Heart left ventricle (tissue), 16 donors: Measurements from ENCODE around the gene OLR1. TPM values are rescaled to one million over a fixed set of nuclear protein-coding genes. Genes with fewer than 3 reads are reported as not detected.

ENCODE experiments used
- ATAC-seq, 4 donors: fragments of 200-7000 bp; cut with Tn5 transposase; one replicate each; pipeline ENCODE4 v1.9.1; 2020 to 2022; ENCODE audit warnings: moderate library complexity in 4 of 4, mild to moderate bottlenecking in 3 of 4, moderate number of reproducible peaks in 1 of 4
- DNase-seq, 5 donors: peaks; one replicate each; pipeline ENCODE4 v3.0.0-alpha.2; 2020
- H3K27ac ChIP-seq, 12 donors: fragments of 200-600 bp; sonication (generic) in 4 of 12; one replicate each; pipeline versions ENCODE4 v1.5.0 to v1.8.0; 2016 to 2022; ENCODE audit warnings: mild to moderate bottlenecking in 2 of 12
- H3K27me3 ChIP-seq, 9 donors: fragments of 200-600 bp; sonication (generic) in 2 of 9; one replicate each; pipeline versions ENCODE4 v1.5.1 to v1.8.0; 2016 to 2022; ENCODE audit warnings: mild to moderate bottlenecking in 3 of 9
- H3K36me3 ChIP-seq, 9 donors: fragments of 200-600 bp; sonication (generic) in 2 of 9; one replicate each; pipeline versions ENCODE4 v1.5.0 to v1.8.0; 2018 to 2022; ENCODE audit warnings: mild to moderate bottlenecking in 2 of 9
- H3K4me1 ChIP-seq, 12 donors: fragments of 200-600 bp; sonication (generic) in 4 of 12; one replicate each; pipeline versions ENCODE4 v1.5.0 to v1.8.0; 2016 to 2022; ENCODE audit warnings: mild to moderate bottlenecking in 3 of 12
- H3K4me3 ChIP-seq, 12 donors: fragments of 200-600 bp; sonication (generic) in 4 of 12; one replicate each; pipeline versions ENCODE4 v1.5.0 to v1.8.0; 2017 to 2022; ENCODE audit warnings: mild to moderate bottlenecking in 9 of 12, moderate library complexity in 4 of 12
- H3K9me3 ChIP-seq, 12 donors: fragments of 200-600 bp; sonication (generic) in 4 of 12; one replicate each; pipeline versions ENCODE4 v1.5.0 to v1.8.0; 2016 to 2022; ENCODE audit warnings: mild to moderate bottlenecking in 1 of 12
- POLR2A ChIP-seq, 2 donors: fragments of 450-650 bp; IDR thresholded peaks; one replicate each; pipeline ENCODE4 v1.6.1; 2017; ENCODE audit warnings: antibody characterized with exemption in 2 of 2, mild to moderate bottlenecking in 2 of 2, moderate library complexity in 2 of 2
- WGBS, 4 donors: extraction: QIAGEN DNeasy Blood & Tissue Kit in 2 of 4; methylation state at CpG; one replicate each; pipeline versions ENCODE4 v1.1.5 to v1.1.7; 2013 to 2018; 5-methylcytosine and 5-hydroxymethylcytosine counted together
- intact Hi-C, 10 donors: fragments of 100-400 bp; cut with DNase I; formaldehyde crosslinking; loops; one replicate each; pipeline versions ENCODE4 v1.11.1 to v1.14.2; 2022
- polyA plus RNA-seq, 2 donors: library from polyadenylated mRNA; stranded (reverse); fragments of 200-250 nt; gene quantifications; one replicate each; pipeline ENCODE4 v1.2.3, GENCODE V29; 2013
- total RNA-seq, 9 donors: library from RNA; depleted of rRNA in 2 of 9; stranded (reverse); fragments of >200 nt in 2 of 9; fragmentation: NEBNext Ultra II Directional in 3 of 9; extraction: Animal tissue kit (Norgen Biotek cat#: 25700) in 3 of 9; gene quantifications; one replicate each; pipeline versions ENCODE4 v1.1.0 to v1.2.4, GENCODE V29; 2016 to 2023
- TF ChIP-seq, protein P1 (sequence below), 12 donors: fragments of 200-600 bp; sonication (generic) in 4 of 12; IDR thresholded peaks; one replicate each; pipeline versions ENCODE4 v1.5.0 to v1.8.0; 2018 to 2022; ENCODE audit warnings: antibody characterized with exemption in 12 of 12, mild to moderate bottlenecking in 5 of 12
- donor health status: ischemic (EF 13 %, LVEDD 7.1; RV severe dilation, severe dysfunction).
- donor health status: healthy with polysubstance abuse.
- donor health status: DM: no; HTN: yes; CAD: no.
- donor health status: DM: no; HTN: no; CAD: no.
- donor health status: ischemic (EF 25% LVEDD 6.9; RV normal size, moderate dysfunction).
- donor health status: ischemic (EF 25% LVEDD 5.7; RV mildly dilated, moderate dysfunction).
- donor health status: healthy.
- donor health status: DM: yes; HTN: yes; CAD: no.
- donor health status: ischemic (EF 35%, LVEDD 5.7; RV mildly dilated, moderate dysfunction).
- donor health status: nonischemic (EF 11% LVEDD 7.7; RV severe dilation, severe dysfunction).
- donor health status: DM: yes; HTN: yes; CAD: no.
- donor health status: PGD.
- donor health status: ischemic (EF 29% LVEDD 5.4; RV normal size, mild dysfunction).
- donor health status: nonischemic (EF 23%, LVEDD 6.1; RV moderate dilation, normal function).

OLR1 gene
- total and polyA plus RNA-seq, 11 donors, result 0.07 to 1.6 (median 0.50) TPM; not detected in 2

DNA sequence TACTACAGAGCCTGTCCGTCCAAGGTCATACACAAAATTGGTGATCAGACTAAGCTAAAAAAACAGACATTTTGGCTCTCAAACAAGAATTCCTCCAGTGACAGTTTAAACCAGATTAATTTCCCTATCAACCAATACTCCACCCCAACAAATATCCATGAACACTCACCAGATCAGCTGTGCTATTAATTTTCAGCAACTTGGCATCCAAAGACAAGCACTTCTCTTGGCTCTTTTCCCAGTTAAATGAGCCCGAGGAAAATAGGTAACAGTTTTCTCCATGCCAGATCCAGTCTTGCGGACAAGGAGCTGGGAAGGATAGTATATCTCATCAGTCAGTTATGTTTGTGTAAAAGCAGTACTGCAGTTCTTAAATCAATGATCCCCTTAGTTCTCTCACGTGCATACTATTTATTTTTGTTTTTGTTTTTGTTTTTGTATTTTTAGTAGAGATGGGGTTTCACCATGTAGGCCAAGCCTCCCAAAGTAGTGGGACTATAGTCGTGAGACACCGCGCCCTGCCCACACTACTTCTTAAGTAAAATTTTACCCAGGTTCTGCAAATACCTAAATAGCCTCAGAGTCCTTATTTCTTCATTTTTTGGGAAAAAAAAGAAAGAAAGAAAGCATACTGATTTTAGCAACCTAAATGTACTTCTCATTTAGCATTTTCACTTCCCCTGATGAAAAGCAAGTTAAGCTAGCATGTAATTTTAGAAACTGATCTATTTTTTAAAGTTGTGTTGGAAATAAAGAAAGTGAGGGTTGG is 11.1 kb downstream of the OLR1 start:
- ATAC-seq, result no peak
- 49 to 54% (median 53%) methylated on average over 7 of the region's 7 CpGs for WGBS, 4 donors

DNA sequence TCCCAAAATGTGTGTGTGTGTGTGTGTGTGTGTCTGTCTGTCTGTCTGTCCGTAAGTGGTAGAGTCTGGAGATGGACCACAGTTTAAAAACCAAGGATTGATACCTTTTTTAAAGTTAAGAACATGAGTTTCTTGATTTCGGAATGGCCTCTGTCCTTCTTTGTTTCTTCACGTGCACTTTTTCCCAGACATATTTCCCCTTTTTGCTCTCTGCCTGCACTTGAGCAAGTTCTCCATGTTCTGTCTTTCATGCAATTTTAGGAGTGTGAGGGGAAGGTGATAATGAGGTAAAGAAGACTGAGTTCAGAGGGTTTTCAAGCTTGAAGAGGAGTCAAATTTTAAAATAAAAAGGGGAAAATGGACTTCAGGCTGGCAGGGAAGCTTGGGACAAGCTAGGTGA is 12.7 kb downstream of the OLR1 start:
- DNase-seq (no peak), ATAC-seq (no peak)
- intact Hi-C loops, result loop anchor here in 3 of 10 donors (5.0 to 10.0 kb wide), 2 partner anchors 193 to 406 kb away; no protein-coding TSS in a partner anchor
- H3K27me3 ChIP-seq, result no peaks in the 10 kb centered on the region
- no peaks in the 10 kb centered on the region for H3K36me3 ChIP-seq
- H3K27ac ChIP-seq, result no peak overlapping the region
- TF ChIP-seq, protein P1, sequence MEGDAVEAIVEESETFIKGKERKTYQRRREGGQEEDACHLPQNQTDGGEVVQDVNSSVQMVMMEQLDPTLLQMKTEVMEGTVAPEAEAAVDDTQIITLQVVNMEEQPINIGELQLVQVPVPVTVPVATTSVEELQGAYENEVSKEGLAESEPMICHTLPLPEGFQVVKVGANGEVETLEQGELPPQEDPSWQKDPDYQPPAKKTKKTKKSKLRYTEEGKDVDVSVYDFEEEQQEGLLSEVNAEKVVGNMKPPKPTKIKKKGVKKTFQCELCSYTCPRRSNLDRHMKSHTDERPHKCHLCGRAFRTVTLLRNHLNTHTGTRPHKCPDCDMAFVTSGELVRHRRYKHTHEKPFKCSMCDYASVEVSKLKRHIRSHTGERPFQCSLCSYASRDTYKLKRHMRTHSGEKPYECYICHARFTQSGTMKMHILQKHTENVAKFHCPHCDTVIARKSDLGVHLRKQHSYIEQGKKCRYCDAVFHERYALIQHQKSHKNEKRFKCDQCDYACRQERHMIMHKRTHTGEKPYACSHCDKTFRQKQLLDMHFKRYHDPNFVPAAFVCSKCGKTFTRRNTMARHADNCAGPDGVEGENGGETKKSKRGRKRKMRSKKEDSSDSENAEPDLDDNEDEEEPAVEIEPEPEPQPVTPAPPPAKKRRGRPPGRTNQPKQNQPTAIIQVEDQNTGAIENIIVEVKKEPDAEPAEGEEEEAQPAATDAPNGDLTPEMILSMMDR (IDR thresholded peaks at IDR 0.05), result no peak
- TF ChIP-seq POLR2A (IDR thresholded peaks at IDR 0.05), result no peak
- 53 to 82% (median 62%) methylated on average over 3 of the region's 3 CpGs for whole genome bisulfite sequencing, 4 donors
- peaks cover 0 to 20% (median 0%) of the 10 kb centered on the region in 12 donors for H3K4me1 ChIP-seq
- H3K9me3 ChIP-seq, result no peaks in the 10 kb centered on the region
- H3K4me3 ChIP-seq, result no peak overlapping the region

More for the DNA sequence above, 11.1 kb downstream of the OLR1 start:
- Histone ChIP-seq H3K27ac (peak overlapping the region in 1 of 12 donors; percentile 5), H3K9me3 (no peaks in the 10 kb centered on the region), H3K27me3 (no peaks in the 10 kb centered on the region), H3K4me1 (peaks cover 0 to 19% (median 0%) of the 10 kb centered on the region in 12 donors), H3K36me3 (no peaks in the 10 kb centered on the region), H3K4me3 (no peak overlapping the region)
- DNase-seq, result no peak
- TF ChIP-seq, protein P1 (IDR thresholded peaks at IDR 0.05), result no peak
- intact Hi-C loops, result no loop called here

GRCh38 chr12:10158406-10158805 is 13.5 kb downstream of the OLR1 start:
- DNase-seq, result no peak
- H3K9me3 ChIP-seq, result no peaks in the 10 kb centered on the region
- no peak overlapping the region for H3K4me3 ChIP-seq
- WGBS, 4 donors, result 79 to 95% (median 91%) methylated on average over 2 of the region's 2 CpGs
- H3K36me3 ChIP-seq, result no peaks in the 10 kb centered on the region
- no peak for TF ChIP-seq POLR2A (IDR thresholded peaks at IDR 0.05)
- TF ChIP-seq, protein P1 (IDR thresholded peaks at IDR 0.05), result peak in 1 of 12 donors; percentile 12
- H3K27me3 ChIP-seq, result no peaks in the 10 kb centered on the region
- peaks cover 0 to 28% (median 2%) of the 10 kb centered on the region in 12 donors for H3K4me1 ChIP-seq
- intact Hi-C loops, result loop anchor here in 3 of 10 donors (5.0 to 10.0 kb wide), 2 partner anchors 194 to 406 kb away; no protein-coding TSS in a partner anchor
- H3K27ac ChIP-seq, result no peak overlapping the region
- ATAC-seq, result no peak

DNA sequence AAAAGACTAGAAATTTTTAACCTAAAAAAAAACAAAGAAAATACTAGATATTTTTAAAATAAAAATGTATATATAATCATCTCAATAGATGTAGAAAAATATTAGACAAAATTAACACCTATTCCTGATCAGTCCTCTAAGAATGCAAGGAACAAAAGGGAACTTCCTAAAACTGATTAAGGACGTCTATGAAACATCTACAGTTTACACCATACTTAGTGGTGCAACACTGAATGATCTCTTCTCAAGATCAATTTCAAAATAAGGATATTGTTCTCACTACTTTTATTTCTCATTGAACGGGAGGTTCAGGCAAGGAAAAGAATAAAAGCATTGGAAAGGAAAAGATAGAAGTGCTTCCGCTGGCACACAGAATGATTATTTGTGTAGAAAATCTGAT is 16.0 kb downstream of the OLR1 start:
- Histone ChIP-seq H3K4me3 (no peak overlapping the region), H3K4me1 (peaks cover 0 to 31% (median 7%) of the 10 kb centered on the region in 12 donors), H3K9me3 (no peaks in the 10 kb centered on the region), H3K27ac (no peak overlapping the region), H3K36me3 (no peaks in the 10 kb centered on the region), H3K27me3 (no peaks in the 10 kb centered on the region)
- WGBS, 4 donors, result 69 to 78% (median 74%) methylated on average over 3 of the region's 3 CpGs
- intact Hi-C loops, result loop anchor here in 3 of 10 donors (5.0 to 10.0 kb wide), 2 partner anchors 196 to 409 kb away; no protein-coding TSS in a partner anchor
- no peak for ATAC-seq
- TF ChIP-seq, protein P1 (IDR thresholded peaks at IDR 0.05), result no peak
- TF ChIP-seq POLR2A (IDR thresholded peaks at IDR 0.05), result no peak
- no peak for DNase-seq
